Fibroblast of lung (primary cell): ENCODE data around the gene NACC1.

Source experiments
- CTCF ChIP-seq, 2 donors: IDR thresholded peaks in 1 of 2; conservative IDR thresholded peaks in 1 of 2; 1 replicate in 1 of 2; 2 replicates in 1 of 2; pipeline ENCODE4 v1.5.1; 2011 to 2012; ENCODE audit warnings: low read length in 2 of 2, control low read depth in 1 of 2, inconsistent platforms in 1 of 2, low read depth in 1 of 2, mild to moderate bottlenecking in 1 of 2
- EZH2 ChIP-seq: IDR thresholded peaks from 2 replicates; pipeline ENCODE4 v1.5.1; 2012; ENCODE audit warnings: low read length, control low read depth, mild to moderate bottlenecking; ENCODE audit errors: missing control alignments

GRCh38 chr19:13155472-13156359 lies 37.7 kb downstream of the NACC1 start:
- TF ChIP-seq CTCF (conservative IDR thresholded peaks at IDR 0.05 in 1 of 2, IDR thresholded peaks at IDR 0.05 in 1 of 2; ENCODE audit: low read depth in 1 of 2, low read length in 2 of 2) (no peak), EZH2 (no peak)
